HG02678 (cell line): ENCODE measurements around the gene CCDC32.
A peak's percentile ranks its signal among the peaks of the same experiment; 100 is the strongest.

Experiments
- ATAC-seq: cut with Tn5 transposase; IDR thresholded peaks from one replicate; pipeline ENCODE4 v1.9.1; 2021; ENCODE audit warnings: mild to moderate bottlenecking, moderate library complexity; ENCODE audit not compliant: unreplicated experiment

The CCDC32 gene

GRCh38 chr15:40513609-40514008 is 51.2 kb downstream of the CCDC32 start:
- no peak for ATAC-seq

- ATAC-seq: no peak
These were observed 52.4 kb downstream of the CCDC32 start for GRCh38 chr15:40512440-40512839.

GRCh38 chr15:40511472-40512133 is 53.2 kb downstream of the CCDC32 start:
- ATAC-seq: peak; percentile 54

- peak; percentile 45 for ATAC-seq
These were observed 53.8 kb downstream of the CCDC32 start for GRCh38 chr15:40511093-40511471.

- ATAC-seq: no peak
These were observed 54.6 kb downstream of the CCDC32 start for GRCh38 chr15:40510201-40510600.

- no peak for ATAC-seq
These were observed 56.6 kb downstream of the CCDC32 start for GRCh38 chr15:40508216-40508615.

GRCh38 chr15:40506964-40507571 is 57.8 kb downstream of the CCDC32 start:
- ATAC-seq: peak; percentile 54
